Measurements from ENCODE around the gene ALG13. TPM values are rescaled to one million over a fixed set of nuclear protein-coding genes. Genes with fewer than 3 reads are reported as not detected.

Gene ALG13
- total RNA-seq, 1 donor from 2014 or later = 71.2 TPM

- no peaks in the 10 kb centered on the region for H3K4me1 ChIP-seq
- no peaks in the 10 kb centered on the region for H3F3A ChIP-seq (ENCODE audit: low read depth)
- H3K36me3 ChIP-seq = peaks cover 23% of the 10 kb centered on the region
- DNase-seq (ENCODE audit: low spot score) = no peak
- no peak for TF ChIP-seq CTCF (IDR thresholded peaks at IDR 0.05)
- no peak for TF ChIP-seq EZH2phosphoT487 (IDR thresholded peaks at IDR 0.05)
- TF ChIP-seq EZH2 (IDR thresholded peaks at IDR 0.05) = no peak
- Mint-ChIP-seq H3K27me3 (ENCODE audit: insufficient read depth, low read depth) (no peaks in the 10 kb centered on the region), H3K4me3 (no peak overlapping the region), H3K4me1 (no peaks in the 10 kb centered on the region), H3K27ac (no peak overlapping the region), H3K9me3 (no peaks in the 10 kb centered on the region), H3K36me3 (peaks cover 39% of the 10 kb centered on the region)
- H3K4me2 ChIP-seq = no peak overlapping the region
- H3K79me2 ChIP-seq (ENCODE audit: low read depth) = no peaks in the 10 kb centered on the region
- H3K9ac ChIP-seq = no peak overlapping the region
- no peaks in the 10 kb centered on the region for H3K27me3 ChIP-seq
- no peaks in the 10 kb centered on the region for H4K20me1 ChIP-seq (ENCODE audit: low read depth)
- no peak overlapping the region for H2AFZ ChIP-seq (replicated peaks)
- no peaks in the 10 kb centered on the region for H3K9me3 ChIP-seq (ENCODE audit: low read depth)
- H3K27ac ChIP-seq = no peak overlapping the region
- H3K4me3 ChIP-seq = no peak overlapping the region
These were observed 47.1 kb downstream of the ALG13 start for GRCh38 chrX:111728096-111728495.

DNA sequence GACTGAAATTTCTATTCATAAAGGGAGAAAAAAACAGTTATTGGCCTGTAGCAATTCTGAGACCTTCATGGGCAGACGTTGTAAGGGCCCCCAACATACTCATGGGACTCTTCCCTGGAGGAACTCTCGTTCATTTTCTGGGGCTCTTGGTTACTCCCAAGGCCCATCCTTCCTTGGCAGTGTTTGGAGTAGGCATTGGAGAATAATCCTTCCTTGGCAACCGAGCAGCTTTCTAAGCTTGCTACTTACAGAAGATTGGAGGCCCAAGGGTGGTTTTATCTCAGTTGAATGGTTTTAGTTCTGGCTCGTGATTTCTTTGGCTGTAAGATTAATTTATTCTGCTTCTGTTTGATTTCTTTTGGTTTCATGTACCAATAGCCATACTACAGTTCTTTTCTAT lies 50.4 kb downstream of the ALG13 start:
- no peaks in the 10 kb centered on the region for H3K9me3 ChIP-seq (ENCODE audit: low read depth)
- no peak overlapping the region for H3K27ac Mint-ChIP-seq
- H3K27me3 ChIP-seq = no peaks in the 10 kb centered on the region
- no peak overlapping the region for H3K27ac ChIP-seq
- H3K36me3 Mint-ChIP-seq = peaks cover 36% of the 10 kb centered on the region
- no peak overlapping the region for H3K4me3 ChIP-seq
- H3K4me2 ChIP-seq = no peak overlapping the region
- H3F3A ChIP-seq (ENCODE audit: low read depth) = no peaks in the 10 kb centered on the region
- H3K9ac ChIP-seq = no peak overlapping the region
- H3K79me2 ChIP-seq (ENCODE audit: low read depth) = no peaks in the 10 kb centered on the region
- TF ChIP-seq EZH2 (IDR thresholded peaks at IDR 0.05) = no peak
- no peak for TF ChIP-seq EZH2phosphoT487 (IDR thresholded peaks at IDR 0.05)
- TF ChIP-seq CTCF (IDR thresholded peaks at IDR 0.05) = no peak
- peaks cover 23% of the 10 kb centered on the region for H3K36me3 ChIP-seq
- no peak overlapping the region for H2AFZ ChIP-seq (replicated peaks)
- H3K4me1 ChIP-seq = no peaks in the 10 kb centered on the region
- no peaks in the 10 kb centered on the region for H3K4me1 Mint-ChIP-seq
- no peaks in the 10 kb centered on the region for H3K9me3 Mint-ChIP-seq
- no peaks in the 10 kb centered on the region for H3K27me3 Mint-ChIP-seq (ENCODE audit: insufficient read depth, low read depth)
- H4K20me1 ChIP-seq (ENCODE audit: low read depth) = no peaks in the 10 kb centered on the region
- H3K4me3 Mint-ChIP-seq = no peak overlapping the region
- DNase-seq (ENCODE audit: low spot score) = no peak

DNA sequence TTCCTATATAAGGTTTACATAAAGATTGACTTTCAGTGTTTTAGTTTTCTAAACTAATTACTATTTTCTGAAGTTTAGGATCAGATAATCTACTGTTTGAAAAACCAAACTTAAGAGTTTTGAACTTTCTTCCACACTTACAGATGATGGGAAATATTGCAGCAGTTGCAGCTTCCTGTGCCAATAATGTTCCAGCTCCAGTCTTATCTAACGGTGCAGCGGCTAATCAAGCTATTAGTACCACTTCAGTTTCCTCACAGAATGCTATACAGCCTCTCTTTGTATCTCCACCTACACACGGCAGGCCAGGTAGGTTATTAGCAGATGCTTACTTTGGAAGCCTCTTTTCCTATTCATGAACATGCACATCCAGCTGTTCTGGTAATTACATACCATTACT lies 55.6 kb downstream of the ALG13 start:
- no peak overlapping the region for H3K4me2 ChIP-seq
- H3K4me1 ChIP-seq = no peaks in the 10 kb centered on the region
- no peaks in the 10 kb centered on the region for H3K27me3 Mint-ChIP-seq (ENCODE audit: insufficient read depth, low read depth)
- H3K4me3 Mint-ChIP-seq = no peak overlapping the region
- peaks cover 34% of the 10 kb centered on the region for H3K36me3 Mint-ChIP-seq
- H3K9me3 ChIP-seq (ENCODE audit: low read depth) = no peaks in the 10 kb centered on the region
- TF ChIP-seq EZH2 (IDR thresholded peaks at IDR 0.05) (no peak), EZH2phosphoT487 (IDR thresholded peaks at IDR 0.05) (no peak), CTCF (IDR thresholded peaks at IDR 0.05) (no peak)
- no peak overlapping the region for H3K9ac ChIP-seq
- peaks cover 21% of the 10 kb centered on the region for H3K36me3 ChIP-seq
- no peaks in the 10 kb centered on the region for H3K9me3 Mint-ChIP-seq
- H2AFZ ChIP-seq (replicated peaks) = no peak overlapping the region
- no peak for DNase-seq (ENCODE audit: low spot score)
- H3F3A ChIP-seq (ENCODE audit: low read depth) = no peaks in the 10 kb centered on the region
- no peak overlapping the region for H3K27ac ChIP-seq
- H3K4me3 ChIP-seq = no peak overlapping the region
- H4K20me1 ChIP-seq (ENCODE audit: low read depth) = no peaks in the 10 kb centered on the region
- no peaks in the 10 kb centered on the region for H3K4me1 Mint-ChIP-seq
- no peaks in the 10 kb centered on the region for H3K79me2 ChIP-seq (ENCODE audit: low read depth)
- no peak overlapping the region for H3K27ac Mint-ChIP-seq
- no peaks in the 10 kb centered on the region for H3K27me3 ChIP-seq
